Hepatocyte (in vitro differentiated cells): Measurements from ENCODE around the gene ERBB4. TPM values are rescaled to one million over a fixed set of nuclear protein-coding genes. Genes with fewer than 3 reads are reported as not detected.

ENCODE experiments used
- DNase-seq: peaks from one replicate; pipeline ENCODE4 v3.0.0-alpha.2; 2016; ENCODE audit warnings: low spot score
- H2AFZ ChIP-seq: fragments of 200-600 bp; sonication (generic); 2 replicates; pipeline ENCODE4 v1.6.0; 2016; ENCODE audit warnings: antibody characterized with exemption, mild to moderate bottlenecking
- H3K27ac ChIP-seq: fragments of 200-600 bp; sonication (generic); 2 replicates; pipeline ENCODE4 v1.5.1; 2016; ENCODE audit warnings: mild to moderate bottlenecking
- H3K27me3 ChIP-seq: fragments of 200-600 bp; sonication (generic); 2 replicates; pipeline ENCODE4 v1.6.1; 2016
- H3K36me3 ChIP-seq: fragments of 200-600 bp; sonication (generic); replicated peaks from 2 replicates; pipeline ENCODE4 v1.5.1; 2016; ENCODE audit warnings: low read depth; ENCODE audit not compliant: insufficient read depth
- H3K4me1 ChIP-seq: fragments of 200-600 bp; sonication (generic); 2 replicates; pipeline ENCODE4 v1.5.1; 2016; ENCODE audit warnings: mild to moderate bottlenecking, moderate library complexity; ENCODE audit not compliant: insufficient read depth
- H3K4me2 ChIP-seq: fragments of 200-600 bp; sonication (generic); 2 replicates; pipeline ENCODE4 v1.6.0; 2016
- H3K4me3 ChIP-seq: fragments of 200-600 bp; sonication (generic); 2 replicates; pipeline ENCODE4 v1.5.1; 2016; ENCODE audit warnings: mild to moderate bottlenecking
- H3K79me2 ChIP-seq: fragments of 200-600 bp; sonication (generic); 2 replicates; pipeline ENCODE4 v1.6.0; 2017; ENCODE audit warnings: mild to moderate bottlenecking
- H3K9me2 ChIP-seq: fragments of 200-600 bp; sonication (generic); replicated peaks from 2 replicates; pipeline ENCODE4 v1.6.0; 2017; ENCODE audit warnings: mild to moderate bottlenecking; ENCODE audit not compliant: insufficient read depth
- H3K9me3 ChIP-seq: fragments of 200-600 bp; sonication (generic); 2 replicates; pipeline ENCODE4 v1.5.1; 2016; ENCODE audit warnings: low read depth, mild to moderate bottlenecking
- H4K20me1 ChIP-seq: fragments of 200-600 bp; sonication (generic); 2 replicates; pipeline ENCODE4 v1.6.0; 2016; ENCODE audit warnings: mild to moderate bottlenecking; ENCODE audit not compliant: insufficient read depth, poor library complexity, severe bottlenecking
- EZH2 ChIP-seq: fragments of 200-600 bp; sonication (generic); IDR thresholded peaks from 2 replicates; pipeline ENCODE4 v1.6.1; 2016; ENCODE audit warnings: antibody characterized with exemption, mild to moderate bottlenecking, borderline replicate concordance
- EZH2phosphoT487 ChIP-seq: fragments of 200-600 bp; sonication (generic); IDR thresholded peaks from one replicate; pipeline ENCODE4 v1.6.1; 2018; ENCODE audit warnings: antibody characterized with exemption, mild to moderate bottlenecking, low read depth, moderate library complexity; ENCODE audit not compliant: unreplicated experiment, severe bottlenecking
- WGBS: methylation state at CpG from one replicate; pipeline ENCODE4 v1.1.6; 2016; ENCODE audit warnings: low lambda C conversion rate; ENCODE audit errors: missing lambda C conversion rate; 5-methylcytosine and 5-hydroxymethylcytosine counted together
- polyA plus RNA-seq: library from polyadenylated mRNA; unstranded; fragments of >200 nt; fragmentation: Nextera tagmentation; extraction: Ambion mirVana; gene quantifications from 2 replicates; pipeline ENCODE4 v1.2.1, GENCODE V29; 2016
- total RNA-seq: library from RNA; depleted of rRNA; stranded (reverse); fragments of >200 nt; gene quantifications from 2 replicates; pipeline ENCODE4 v1.2.3, GENCODE V29; 2014
- TF ChIP-seq, protein P1 (sequence below): fragments of 200-600 bp; sonication (generic); IDR thresholded peaks from 2 replicates; pipeline ENCODE4 v1.5.1; 2016; ENCODE audit warnings: antibody characterized with exemption, mild to moderate bottlenecking; ENCODE audit not compliant: poor library complexity

Gene ERBB4
- total and polyA plus RNA-seq, 2 experiments from 2014 or later = 3.4 to 3.9 TPM

GRCh38 chr2:211789982-211790381, 748.6 kb downstream of the ERBB4 start:
- no peaks in the 10 kb centered on the region for H3K4me1 ChIP-seq
- no peaks in the 10 kb centered on the region for H3K79me2 ChIP-seq
- TF ChIP-seq, protein P1, sequence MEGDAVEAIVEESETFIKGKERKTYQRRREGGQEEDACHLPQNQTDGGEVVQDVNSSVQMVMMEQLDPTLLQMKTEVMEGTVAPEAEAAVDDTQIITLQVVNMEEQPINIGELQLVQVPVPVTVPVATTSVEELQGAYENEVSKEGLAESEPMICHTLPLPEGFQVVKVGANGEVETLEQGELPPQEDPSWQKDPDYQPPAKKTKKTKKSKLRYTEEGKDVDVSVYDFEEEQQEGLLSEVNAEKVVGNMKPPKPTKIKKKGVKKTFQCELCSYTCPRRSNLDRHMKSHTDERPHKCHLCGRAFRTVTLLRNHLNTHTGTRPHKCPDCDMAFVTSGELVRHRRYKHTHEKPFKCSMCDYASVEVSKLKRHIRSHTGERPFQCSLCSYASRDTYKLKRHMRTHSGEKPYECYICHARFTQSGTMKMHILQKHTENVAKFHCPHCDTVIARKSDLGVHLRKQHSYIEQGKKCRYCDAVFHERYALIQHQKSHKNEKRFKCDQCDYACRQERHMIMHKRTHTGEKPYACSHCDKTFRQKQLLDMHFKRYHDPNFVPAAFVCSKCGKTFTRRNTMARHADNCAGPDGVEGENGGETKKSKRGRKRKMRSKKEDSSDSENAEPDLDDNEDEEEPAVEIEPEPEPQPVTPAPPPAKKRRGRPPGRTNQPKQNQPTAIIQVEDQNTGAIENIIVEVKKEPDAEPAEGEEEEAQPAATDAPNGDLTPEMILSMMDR = no peak
- no peak overlapping the region for H3K4me3 ChIP-seq
- no peak overlapping the region for H3K4me2 ChIP-seq
- no peaks in the 10 kb centered on the region for H3K9me2 ChIP-seq
- H3K27me3 ChIP-seq = no peaks in the 10 kb centered on the region
- no peaks in the 10 kb centered on the region for H4K20me1 ChIP-seq
- WGBS = 79% methylated on average over 4 of the region's 4 CpGs
- no peak overlapping the region for H2AFZ ChIP-seq
- H3K36me3 ChIP-seq = no peaks in the 10 kb centered on the region
- no peaks in the 10 kb centered on the region for H3K9me3 ChIP-seq
- DNase-seq = no peak
- no peak overlapping the region for H3K27ac ChIP-seq

DNA sequence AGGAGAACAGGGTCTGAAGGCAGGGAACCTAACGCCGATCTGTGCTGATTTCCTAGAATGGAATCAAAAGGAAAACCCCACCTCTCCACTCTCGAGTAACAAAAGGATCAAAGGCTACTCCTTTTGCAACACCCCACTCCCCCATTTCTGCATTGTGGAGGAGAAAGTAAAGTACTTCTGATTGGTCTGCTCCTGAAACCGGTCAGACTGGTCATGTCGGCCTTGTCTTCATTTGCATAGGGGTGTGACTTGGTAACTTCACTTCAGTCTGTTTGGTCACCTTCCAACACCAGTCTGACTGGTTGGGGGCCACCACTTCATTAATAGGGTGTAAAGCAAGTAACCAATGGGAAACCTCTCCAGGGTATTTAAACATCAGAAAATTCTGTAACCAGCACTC, 771.9 kb downstream of the ERBB4 start:
- no peaks in the 10 kb centered on the region for H3K4me1 ChIP-seq
- H4K20me1 ChIP-seq = no peaks in the 10 kb centered on the region
- H3K27me3 ChIP-seq = no peaks in the 10 kb centered on the region
- H3K4me3 ChIP-seq = no peak overlapping the region
- DNase-seq = peak; percentile 19
- H3K9me3 ChIP-seq = no peaks in the 10 kb centered on the region
- H3K36me3 ChIP-seq = no peaks in the 10 kb centered on the region
- no peak overlapping the region for H3K27ac ChIP-seq
- no peaks in the 10 kb centered on the region for H3K9me2 ChIP-seq
- 76% methylated on average over 5 of the region's 5 CpGs for WGBS
- TF ChIP-seq, protein P1 = no peak
- TF ChIP-seq EZH2 (no peak), EZH2phosphoT487 (no peak)
- no peak overlapping the region for H3K4me2 ChIP-seq
- no peaks in the 10 kb centered on the region for H3K79me2 ChIP-seq
- no peak overlapping the region for H2AFZ ChIP-seq

DNA sequence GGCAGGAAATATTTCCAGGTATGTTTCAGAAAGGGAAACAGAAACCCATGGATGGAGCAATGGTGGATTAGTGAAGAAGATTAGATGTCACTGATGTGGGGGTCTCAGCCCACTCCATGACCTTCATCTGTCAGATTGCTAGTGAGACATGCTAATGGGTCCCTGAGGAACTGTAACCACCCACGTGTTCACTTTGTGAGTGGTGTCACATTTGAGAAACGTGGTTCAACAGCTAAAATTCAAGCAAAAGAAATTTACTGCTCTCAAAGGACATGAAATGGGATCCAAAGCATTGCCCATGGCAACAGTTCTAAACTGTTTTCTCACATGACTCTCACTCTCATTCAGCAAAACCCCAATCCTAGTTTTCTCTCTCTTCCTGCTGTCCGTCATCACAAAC, 776.1 kb downstream of the ERBB4 start:
- H4K20me1 ChIP-seq = no peaks in the 10 kb centered on the region
- no peaks in the 10 kb centered on the region for H3K36me3 ChIP-seq
- H3K9me3 ChIP-seq = no peaks in the 10 kb centered on the region
- no peak overlapping the region for H3K4me2 ChIP-seq
- no peak overlapping the region for H2AFZ ChIP-seq
- no peaks in the 10 kb centered on the region for H3K27me3 ChIP-seq
- TF ChIP-seq EZH2 (no peak), EZH2phosphoT487 (no peak)
- TF ChIP-seq, protein P1 = no peak
- no peaks in the 10 kb centered on the region for H3K4me1 ChIP-seq
- 81% methylated on average over 3 of the region's 3 CpGs for WGBS
- H3K4me3 ChIP-seq = no peak overlapping the region
- H3K9me2 ChIP-seq = no peaks in the 10 kb centered on the region
- no peak overlapping the region for H3K27ac ChIP-seq
- no peak for DNase-seq
- H3K79me2 ChIP-seq = no peaks in the 10 kb centered on the region

- Histone ChIP-seq H3K79me2 (no peaks in the 10 kb centered on the region), H3K9me3 (no peaks in the 10 kb centered on the region), H3K9me2 (no peaks in the 10 kb centered on the region), H3K36me3 (no peaks in the 10 kb centered on the region), H3K27ac (no peak overlapping the region), H3K4me3 (no peak overlapping the region), H3K4me2 (no peak overlapping the region), H3K4me1 (no peaks in the 10 kb centered on the region), H4K20me1 (no peaks in the 10 kb centered on the region), H2AFZ (no peak overlapping the region), H3K27me3 (no peaks in the 10 kb centered on the region)
- DNase-seq = no peak
- TF ChIP-seq EZH2 (no peak), EZH2phosphoT487 (no peak)
- TF ChIP-seq, protein P1 = no peak
- 60% methylated on average over 1 of the region's 1 CpG for WGBS
Observed at GRCh38 chr2:211760103-211760502, 778.5 kb downstream of the ERBB4 start.
